HEK293T (cell line): Measurements from ENCODE around the gene TMEM121.

Experiments used
- CTCF ChIA-PET: fragments of 350-600 bp; formaldehyde crosslinking; extraction: SDS; loops from one replicate; lab custom pipeline; 2021; ENCODE audit warnings: antibody characterized with exemption, inconsistent platforms; lab: Yijun Ruan, JAX
- POLR2A ChIA-PET: fragments of 350-600 bp; formaldehyde crosslinking; extraction: SDS; loops from one replicate; lab custom pipeline; 2020; ENCODE audit warnings: antibody characterized with exemption, inconsistent platforms; lab: Yijun Ruan, JAX
- DNase-seq: peaks from one replicate; pipeline ENCODE4 v3.0.0; 2012; ENCODE audit warnings: mixed read lengths; ENCODE audit errors: extremely low spot score
- ARNT ChIP-seq: fragments of 450-650 bp; IDR thresholded peaks from 2 replicates; pipeline ENCODE4 v1.6.1; 2017; ENCODE audit warnings: mild to moderate bottlenecking
- BHLHE40 ChIP-seq: fragments of 450-650 bp; IDR thresholded peaks from 2 replicates; pipeline ENCODE4 v1.6.1; 2016; ENCODE audit warnings: mild to moderate bottlenecking, moderate library complexity, borderline replicate concordance
- CTBP1 ChIP-seq: fragments of 450-650 bp; IDR thresholded peaks from 2 replicates; pipeline ENCODE4 v1.6.1; 2016; ENCODE audit warnings: borderline replicate concordance
- ELF4 ChIP-seq: fragments of 450-650 bp; IDR thresholded peaks from 2 replicates; pipeline ENCODE4 v1.6.1; 2017; ENCODE audit warnings: antibody characterized with exemption
- FOXA1 ChIP-seq: fragments of 450-650 bp; IDR thresholded peaks from 2 replicates; pipeline ENCODE4 v1.6.1; 2016; ENCODE audit warnings: mild to moderate bottlenecking
- FOXK2 ChIP-seq: fragments of 450-650 bp; IDR thresholded peaks from 2 replicates; pipeline ENCODE4 v1.6.1; 2016; ENCODE audit warnings: mild to moderate bottlenecking
- FOXM1 ChIP-seq: fragments of 450-650 bp; IDR thresholded peaks from 2 replicates; pipeline ENCODE4 v1.6.1; 2017; ENCODE audit warnings: mild to moderate bottlenecking, borderline replicate concordance
- HDGF ChIP-seq: fragments of 450-650 bp; IDR thresholded peaks from 2 replicates; pipeline ENCODE4 v1.6.1; 2017; ENCODE audit warnings: antibody characterized with exemption, borderline replicate concordance
- L3MBTL2 ChIP-seq: fragments of 450-650 bp; conservative IDR thresholded peaks from 2 replicates; pipeline ENCODE4 v1.6.1; 2016; ENCODE audit warnings: mild to moderate bottlenecking
- LEF1 ChIP-seq: fragments of 450-650 bp; IDR thresholded peaks from 2 replicates; pipeline ENCODE4 v1.6.1; 2017; ENCODE audit warnings: mild to moderate bottlenecking, borderline replicate concordance
- NFRKB ChIP-seq: fragments of 450-650 bp; IDR thresholded peaks from 2 replicates; pipeline ENCODE4 v1.6.1; 2016; ENCODE audit warnings: mild to moderate bottlenecking, moderate library complexity
- PKNOX1 ChIP-seq: fragments of 450-650 bp; IDR thresholded peaks from 2 replicates; pipeline ENCODE4 v1.6.1; 2016
- SP1 ChIP-seq: fragments of 450-650 bp; IDR thresholded peaks from 2 replicates; pipeline ENCODE4 v1.6.1; 2017
- SUZ12 ChIP-seq: fragments of 450-650 bp; IDR thresholded peaks from 2 replicates; pipeline ENCODE4 v1.6.1; 2016; ENCODE audit warnings: mild to moderate bottlenecking
- TARDBP ChIP-seq: fragments of 450-650 bp; IDR thresholded peaks from 2 replicates; pipeline ENCODE4 v1.6.1; 2016
- ZNF384 ChIP-seq: fragments of 450-650 bp; IDR thresholded peaks from 2 replicates; pipeline ENCODE4 v1.6.1; 2016

TMEM121 gene

GRCh38 chr14:105531088-105531893, 4.9 kb downstream of the TMEM121 start:
- TF ChIP-seq FOXK2 (no peak), ARNT (no peak), CTBP1 (no peak), PKNOX1 (no peak), ZNF384 (no peak), SUZ12 (no peak), LEF1 (no peak), FOXM1 (no peak), NFRKB (no peak), SP1 (no peak), L3MBTL2 (no peak), FOXA1 (no peak), ELF4 (no peak), HDGF (no peak), TARDBP (no peak), BHLHE40 (no peak)
- POLR2A ChIA-PET, result interaction anchor here (0.9 to 1.4 kb wide), 2 partner anchors 39 to 61 kb away, joined by 3 read pairs; no protein-coding TSS in a partner anchor
- no peak for DNase-seq
- CTCF ChIA-PET, result interaction anchor here (1.1 to 1.9 kb wide), 2 partner anchors 41 to 51 kb away, joined by 4 read pairs; no protein-coding TSS in a partner anchor

GRCh38 chr14:105531894-105532623, 5.7 kb downstream of the TMEM121 start:
- DNase-seq, result no peak
- TF ChIP-seq FOXM1 (no peak), ZNF384 (no peak), FOXA1 (no peak), BHLHE40 (no peak), HDGF (no peak), SP1 (no peak), TARDBP (no peak), ELF4 (no peak), NFRKB (no peak), PKNOX1 (no peak), L3MBTL2 (no peak), ARNT (no peak), CTBP1 (no peak), LEF1 (no peak), SUZ12 (no peak), FOXK2 (no peak)
- CTCF ChIA-PET, result interaction anchor here (1.1 to 1.9 kb wide), 3 partner anchors 42 to 51 kb away, joined by 4 to 5 read pairs (median 4); no protein-coding TSS in a partner anchor
- POLR2A ChIA-PET, result interaction anchor here (1.4 kb wide), 1 partner anchor 62 kb away, joined by 3 read pairs; no protein-coding TSS in a partner anchor

GRCh38 chr14:105532735-105533141, 6.4 kb downstream of the TMEM121 start:
- TF ChIP-seq TARDBP, result no peak
- no peak for TF ChIP-seq ZNF384
- no peak for TF ChIP-seq FOXM1
- no peak for TF ChIP-seq SUZ12
- no peak for TF ChIP-seq BHLHE40
- no peak for TF ChIP-seq PKNOX1
- no peak for TF ChIP-seq SP1
- no peak for TF ChIP-seq HDGF
- TF ChIP-seq ELF4, result no peak
- TF ChIP-seq NFRKB, result no peak
- TF ChIP-seq FOXA1, result no peak
- no peak for TF ChIP-seq ARNT
- no peak for TF ChIP-seq L3MBTL2
- TF ChIP-seq CTBP1, result no peak
- no peak for TF ChIP-seq LEF1
- ChIA-PET POLR2A (no interaction called here), CTCF (interaction anchor here (1.8 to 1.9 kb wide), 3 partner anchors 43 to 162 kb away, joined by 4 to 8 read pairs (median 5); no protein-coding TSS in a partner anchor)
- DNase-seq, result peak; percentile 72

GRCh38 chr14:105533391-105533790, 7.0 kb downstream of the TMEM121 start:
- DNase-seq, result no peak
- ChIA-PET CTCF (interaction anchor here (1.8 to 1.9 kb wide), 3 partner anchors 43 to 163 kb away, joined by 4 to 8 read pairs (median 5); no protein-coding TSS in a partner anchor), POLR2A (no interaction called here)
- TF ChIP-seq ELF4, result no peak
- TF ChIP-seq CTBP1, result no peak
- no peak for TF ChIP-seq FOXM1
- no peak for TF ChIP-seq SUZ12
- TF ChIP-seq ZNF384, result no peak
- no peak for TF ChIP-seq L3MBTL2
- TF ChIP-seq LEF1, result no peak
- TF ChIP-seq TARDBP, result no peak
- TF ChIP-seq NFRKB, result no peak
- TF ChIP-seq ARNT, result no peak
- TF ChIP-seq HDGF, result no peak
- TF ChIP-seq PKNOX1, result no peak
- no peak for TF ChIP-seq SP1
- no peak for TF ChIP-seq FOXK2
- TF ChIP-seq BHLHE40, result no peak
- no peak for TF ChIP-seq FOXA1
